Inferior parietal cortex (tissue), 1 donor: ENCODE data around the gene MIGA2.

Experiments
- DNase-seq: peaks from one replicate; pipeline ENCODE4 v3.0.0-alpha.2; 2016; ENCODE audit errors: extremely low spot score

MIGA2 gene

GRCh38 chr9:129010267-129010975, 26.0 kb upstream of the MIGA2 start:
- no peak for DNase-seq

- DNase-seq, result no peak
These were observed 25.3 kb upstream of the MIGA2 start for GRCh38 chr9:129011170-129011569.

GRCh38 chr9:129011761-129012181, 24.7 kb upstream of the MIGA2 start:
- no peak for DNase-seq

- no peak for DNase-seq
These were observed 24.1 kb upstream of the MIGA2 start for GRCh38 chr9:129012343-129012742.

- no peak for DNase-seq
These were observed 23.5 kb upstream of the MIGA2 start for GRCh38 chr9:129012893-129013448.

- no peak for DNase-seq
These were observed 22.8 kb upstream of the MIGA2 start for GRCh38 chr9:129013674-129014073.

- DNase-seq, result no peak
These were observed 22.3 kb upstream of the MIGA2 start for GRCh38 chr9:129014124-129014523.

GRCh38 chr9:129014608-129015007, 21.8 kb upstream of the MIGA2 start:
- no peak for DNase-seq

GRCh38 chr9:129021091-129021490, 15.3 kb upstream of the MIGA2 start:
- DNase-seq, result no peak

- no peak for DNase-seq
These were observed 14.4 kb upstream of the MIGA2 start for GRCh38 chr9:129022037-129022436.

- DNase-seq, result no peak
These were observed 13.2 kb upstream of the MIGA2 start for GRCh38 chr9:129023036-129023907.

- no peak for DNase-seq
These were observed 12.6 kb upstream of the MIGA2 start for GRCh38 chr9:129023908-129024233.

- DNase-seq, result peak; percentile 42
These were observed 9.8 kb upstream of the MIGA2 start for GRCh38 chr9:129026442-129027223.

- DNase-seq, result no peak
These were observed 9.2 kb upstream of the MIGA2 start for GRCh38 chr9:129027224-129027684.

- DNase-seq, result no peak
These were observed 8.7 kb upstream of the MIGA2 start for GRCh38 chr9:129027685-129028191.

- peak; percentile 78 for DNase-seq
These were observed 8.0 kb upstream of the MIGA2 start, which contains the start of gene SH3GLB2 for GRCh38 chr9:129028192-129028966. Gene SH3GLB2 (minus strand): TSS chr9:129028331. CDS start chr9:129028154, 177 bp downstream.

GRCh38 chr9:129030191-129030590, 6.2 kb upstream of the MIGA2 start:
- no peak for DNase-seq

GRCh38 chr9:129031514-129031913, 4.9 kb upstream of the MIGA2 start:
- DNase-seq, result no peak

GRCh38 chr9:129032541-129033159, 3.8 kb upstream of the MIGA2 start:
- DNase-seq, result no peak

- DNase-seq, result no peak
These were observed 3.2 kb upstream of the MIGA2 start for GRCh38 chr9:129033216-129033615.
